Measurements from ENCODE around the gene CHST9.
"Not testable (repeated sequence)": the region's sequence is repeated elsewhere in the genome, so short reads cannot be mapped to it uniquely, and the experiment has no call there.

The CHST9 gene

DNA sequence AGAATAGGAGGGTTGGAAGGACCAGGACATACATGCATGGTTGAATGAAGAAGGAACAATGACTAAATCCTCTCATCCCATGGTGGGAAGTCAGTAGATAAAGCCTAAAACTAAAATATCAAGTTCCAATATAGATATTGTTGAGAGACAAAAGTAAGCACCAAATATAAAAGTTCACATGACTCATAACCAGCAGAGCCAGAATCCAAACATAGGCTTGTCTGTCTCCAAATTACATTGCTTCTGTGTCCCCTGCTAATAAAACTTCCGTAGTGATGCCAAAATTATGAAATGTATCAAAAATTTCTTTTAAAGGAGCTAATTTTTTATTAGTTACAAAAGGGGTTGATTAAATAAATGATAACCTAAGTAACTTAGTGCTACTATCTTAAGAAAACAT, 19.7 kb downstream of the CHST9 start:
- no peak for DNase-seq

DNA sequence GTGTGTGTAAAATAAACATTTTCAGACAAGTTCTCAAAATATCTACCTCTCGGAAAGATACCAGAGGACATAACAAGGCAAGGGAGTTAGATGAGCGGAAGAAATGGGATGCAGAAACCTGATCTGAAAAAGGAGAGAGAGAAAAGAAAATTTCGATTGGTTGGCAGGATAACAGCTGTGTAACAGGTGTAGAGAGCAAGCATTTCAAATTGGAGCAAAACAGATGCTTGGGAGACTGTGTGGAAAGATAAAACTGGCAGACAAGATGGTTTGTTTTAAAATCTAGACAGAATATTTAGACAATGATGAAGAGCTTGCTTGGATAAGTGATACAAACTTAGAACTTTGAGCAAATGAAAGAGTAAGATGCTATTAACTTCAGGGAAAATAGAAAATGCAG, 20.2 kb downstream of the CHST9 start:
- no peak for DNase-seq

DNA sequence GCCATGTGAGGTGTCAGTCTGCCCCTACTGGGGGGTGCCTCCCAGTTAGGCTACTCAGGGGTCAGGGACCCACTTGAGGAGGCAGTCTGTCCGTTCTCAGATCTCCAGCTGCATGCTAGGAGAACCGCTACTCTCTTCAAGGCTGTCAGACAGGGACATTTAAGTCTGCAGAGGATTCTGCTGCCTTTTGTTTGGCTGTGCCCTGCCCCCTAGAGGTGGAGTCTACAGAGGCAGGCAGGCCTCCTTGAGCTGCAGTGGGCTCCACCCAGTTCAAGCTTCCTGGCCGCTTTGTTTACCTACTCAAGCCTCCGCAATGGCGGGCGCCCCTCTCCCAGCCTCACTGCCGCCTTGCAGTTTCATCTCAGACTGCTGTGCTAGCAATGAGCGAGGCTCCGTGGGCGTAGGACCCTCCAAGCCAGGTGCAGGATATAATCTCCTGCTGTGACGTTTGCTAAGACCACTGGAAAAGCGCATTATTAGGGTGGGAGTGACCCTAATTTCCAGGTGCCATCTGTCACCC, 21.9 kb downstream of the CHST9 start:
- not testable (repeated sequence) for DNase-seq

- not testable (repeated sequence) for DNase-seq
These were observed 35.9 kb downstream of the CHST9 start for GRCh38 chr18:27149240-27149639.

DNA sequence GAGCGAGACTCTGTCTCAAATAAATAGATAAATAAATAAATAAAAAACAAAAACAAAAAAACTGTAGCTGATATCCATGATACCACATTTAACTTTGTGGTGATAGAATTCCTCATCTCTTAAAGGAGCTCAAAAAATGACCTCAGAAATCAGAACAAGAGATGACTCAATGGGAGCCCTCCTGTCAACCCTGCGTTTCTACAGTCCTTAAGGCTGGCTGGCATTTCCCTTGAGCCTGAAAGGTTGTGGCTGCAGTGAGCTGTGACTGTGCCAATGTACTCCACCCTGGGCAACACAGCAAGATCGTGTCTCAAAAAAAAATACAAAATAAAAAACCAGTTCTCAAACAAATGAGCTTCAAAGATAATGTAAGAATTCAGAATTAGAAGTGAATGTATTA, 40.4 kb downstream of the CHST9 start:
- no peak for DNase-seq

GRCh38 chr18:27143580-27144287, 41.4 kb downstream of the CHST9 start:
- no peak for DNase-seq

DNA sequence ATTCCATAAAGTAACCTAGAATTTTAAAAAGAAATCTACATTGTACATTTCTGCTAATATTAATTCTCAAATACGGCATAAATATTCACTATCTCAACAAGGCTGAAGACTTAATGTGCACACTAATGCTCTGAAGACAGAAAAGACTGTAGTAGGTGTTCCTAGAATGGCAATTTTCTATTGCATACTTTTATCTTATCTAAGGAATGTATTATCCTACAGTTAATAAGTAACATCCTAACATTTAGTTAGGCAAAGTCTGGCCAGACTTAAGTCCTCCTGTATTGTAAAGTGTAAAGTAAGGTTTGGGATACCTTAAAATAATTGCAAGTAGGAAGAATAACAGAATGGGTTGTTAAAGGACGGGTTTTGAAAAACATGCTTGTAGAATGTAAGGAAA, 42.2 kb downstream of the CHST9 start:
- DNase-seq = no peak

DNA sequence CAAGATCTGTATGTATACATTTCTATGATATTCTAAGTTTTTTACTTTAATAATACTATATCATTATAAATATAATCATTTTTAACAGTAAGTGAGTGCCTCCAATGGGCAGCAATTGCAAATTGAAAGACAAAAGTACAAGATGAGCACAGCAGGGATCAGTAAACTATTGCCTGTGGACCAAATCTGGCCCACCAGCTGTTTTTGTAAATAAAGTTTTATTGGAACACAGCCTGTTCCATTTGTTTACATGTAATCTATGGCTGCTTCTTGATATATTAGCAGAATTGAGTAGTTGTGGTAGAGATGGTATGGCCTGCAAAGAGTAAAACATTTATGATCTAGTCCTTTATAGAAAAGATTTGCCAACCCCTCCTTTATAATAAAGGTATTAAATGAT, 43.2 kb downstream of the CHST9 start:
- no peak for DNase-seq

- DNase-seq = no peak
These were observed 47.0 kb downstream of the CHST9 start for GRCh38 chr18:27138079-27138478.

DNA sequence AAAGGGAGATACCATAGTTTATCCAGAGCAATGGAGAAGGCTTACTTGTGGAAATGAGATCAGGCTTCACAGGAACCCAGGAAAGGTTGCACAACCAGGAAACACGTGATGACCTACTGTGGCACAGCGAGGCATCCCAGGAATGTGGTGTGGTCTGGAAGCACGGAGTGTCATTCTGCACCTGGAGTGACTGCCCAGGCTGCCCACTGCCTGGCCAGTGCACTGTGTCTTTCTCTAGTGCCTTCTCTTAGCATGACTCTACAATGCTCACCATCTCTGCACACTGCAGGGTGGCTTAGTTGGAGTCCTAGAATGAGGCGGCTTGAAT, 48.9 kb downstream of the CHST9 start:
- DNase-seq = no peak

- DNase-seq = no peak
These were observed 49.5 kb downstream of the CHST9 start for GRCh38 chr18:27135504-27136207.

- DNase-seq = no peak
These were observed 55.0 kb downstream of the CHST9 start for GRCh38 chr18:27130065-27130630.

DNA sequence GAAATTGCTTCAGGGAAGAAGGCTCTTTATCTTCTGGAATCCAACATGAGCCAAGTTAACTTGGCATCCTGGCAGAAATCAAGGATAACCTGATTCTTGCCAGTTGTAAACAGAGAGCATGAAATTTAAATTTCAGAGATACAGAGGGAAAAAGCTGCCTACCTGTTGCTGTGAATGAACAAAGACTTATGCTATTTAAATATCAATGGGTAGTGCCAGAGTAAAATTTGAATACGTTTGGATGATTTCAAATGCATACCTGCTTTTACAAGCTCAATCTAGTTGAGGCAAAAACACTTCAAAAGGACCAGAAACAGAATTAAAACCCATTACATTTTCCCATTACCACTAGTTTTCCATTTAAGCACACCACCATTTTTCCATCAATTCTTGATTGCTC, 60.9 kb downstream of the CHST9 start:
- no peak for DNase-seq

DNA sequence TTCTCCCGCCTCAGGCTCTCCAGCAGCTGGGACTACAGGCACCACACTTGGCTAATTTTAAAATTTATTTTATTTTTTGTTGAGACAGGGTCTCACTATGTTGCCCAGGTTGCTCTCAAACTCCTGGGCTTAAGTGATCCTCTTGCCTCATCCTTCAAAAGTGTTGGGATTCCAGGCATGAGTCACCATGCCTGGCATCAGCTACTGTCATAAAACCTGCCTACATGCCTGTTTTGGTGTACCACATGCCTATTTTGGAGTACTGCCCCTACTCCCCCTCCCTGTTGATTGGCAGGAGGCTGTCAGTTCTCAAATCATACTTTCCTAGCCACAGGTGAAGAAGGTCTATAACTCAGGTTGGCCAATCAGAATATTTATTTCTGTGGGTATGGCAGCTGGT, 64.0 kb downstream of the CHST9 start:
- DNase-seq = no peak

DNA sequence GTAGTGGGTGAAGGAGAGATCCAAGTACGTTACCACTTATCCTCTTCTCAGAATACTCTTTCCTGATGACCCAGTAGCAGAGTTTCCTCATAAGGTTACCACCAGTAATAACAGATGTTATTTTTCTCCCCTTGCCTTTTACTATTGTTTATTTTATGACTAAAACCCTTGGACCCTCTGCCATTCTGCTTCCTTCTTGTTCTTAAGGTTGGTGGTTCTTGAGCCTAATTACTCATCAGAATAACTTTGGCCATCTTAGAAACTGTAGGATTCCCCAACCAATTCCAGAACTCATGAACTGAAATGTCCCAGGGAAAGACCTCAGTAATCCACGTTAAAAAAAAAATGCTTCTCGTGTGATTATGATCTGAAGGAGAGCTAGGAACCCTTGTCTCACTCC, 64.9 kb downstream of the CHST9 start:
- DNase-seq = no peak

DNA sequence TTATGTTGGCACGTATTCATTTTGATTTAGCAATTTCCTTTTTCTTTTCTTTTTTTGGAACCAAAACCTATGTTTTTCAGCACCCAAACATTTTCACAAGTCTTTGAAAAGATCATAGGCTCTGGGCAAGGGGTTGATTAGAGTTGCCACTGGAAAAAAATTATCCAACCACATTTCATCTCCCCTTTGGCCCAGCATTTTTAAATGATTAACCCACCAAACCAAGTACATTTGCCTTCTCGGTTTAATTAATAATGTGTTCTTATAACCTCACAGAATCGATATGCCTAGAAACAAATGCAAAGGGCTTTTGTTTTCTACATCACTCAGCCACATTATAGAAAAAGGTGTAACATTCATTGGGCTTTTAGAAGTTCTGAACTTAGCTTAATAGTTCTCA, 66.1 kb downstream of the CHST9 start:
- DNase-seq = no peak

DNA sequence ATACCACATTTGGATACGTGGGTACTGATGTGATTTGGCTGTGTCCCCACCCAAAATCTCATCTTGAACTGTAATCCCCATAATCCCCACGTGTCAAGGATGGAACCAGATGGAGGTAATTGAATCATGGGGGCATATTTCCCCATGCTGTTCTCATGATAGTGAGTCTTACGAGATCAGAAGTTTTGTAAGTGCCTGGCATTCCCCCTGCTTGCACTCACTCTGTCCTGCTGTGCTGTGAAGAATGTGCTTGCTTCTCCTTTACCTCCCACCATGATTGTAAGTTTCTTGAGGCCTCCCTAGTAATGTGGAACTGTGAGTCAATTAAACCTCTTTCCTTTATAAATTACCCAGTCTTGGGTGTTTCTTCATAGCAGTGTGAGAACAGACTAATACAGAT, 70.3 kb downstream of the CHST9 start:
- no peak for DNase-seq

DNA sequence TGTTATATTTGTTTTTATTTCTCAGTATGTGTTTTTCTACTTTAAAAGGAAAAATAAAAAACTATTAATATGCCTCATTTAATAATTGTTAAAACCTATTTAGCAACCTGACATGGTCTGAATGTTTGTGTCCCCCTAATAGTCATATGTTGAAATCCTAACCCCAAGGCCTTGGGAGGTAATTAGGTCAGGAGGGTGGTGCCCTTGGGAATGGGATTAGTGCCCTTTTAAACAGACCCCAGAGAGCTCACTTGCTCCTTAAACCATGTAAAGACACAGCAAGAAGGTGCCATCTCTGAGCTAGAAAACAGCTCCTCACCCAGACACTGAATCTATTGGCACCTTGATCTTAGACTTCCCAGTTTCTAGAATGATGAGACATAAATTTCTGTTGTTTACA, 71.8 kb downstream of the CHST9 start:
- DNase-seq = no peak

DNA sequence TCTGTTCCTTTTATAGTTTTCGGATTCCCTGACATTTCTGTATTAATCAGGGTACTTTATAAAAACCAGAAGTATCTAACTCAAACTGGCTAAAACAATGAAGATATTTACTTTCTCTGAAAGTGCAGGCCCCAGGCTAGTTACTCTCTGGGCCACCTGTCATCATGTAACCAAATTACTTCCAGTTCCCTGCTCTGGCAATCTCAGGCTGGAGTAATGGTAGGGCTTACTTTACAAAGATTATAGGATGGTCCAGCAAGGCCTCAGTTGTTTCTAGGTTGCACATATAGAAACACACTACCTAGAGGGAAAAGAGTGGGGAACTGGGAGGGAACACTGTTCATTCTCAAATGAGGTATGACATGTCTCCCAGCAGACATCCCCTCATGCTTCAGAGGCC, 74.8 kb downstream of the CHST9 start:
- peak; percentile 26 for DNase-seq

DNA sequence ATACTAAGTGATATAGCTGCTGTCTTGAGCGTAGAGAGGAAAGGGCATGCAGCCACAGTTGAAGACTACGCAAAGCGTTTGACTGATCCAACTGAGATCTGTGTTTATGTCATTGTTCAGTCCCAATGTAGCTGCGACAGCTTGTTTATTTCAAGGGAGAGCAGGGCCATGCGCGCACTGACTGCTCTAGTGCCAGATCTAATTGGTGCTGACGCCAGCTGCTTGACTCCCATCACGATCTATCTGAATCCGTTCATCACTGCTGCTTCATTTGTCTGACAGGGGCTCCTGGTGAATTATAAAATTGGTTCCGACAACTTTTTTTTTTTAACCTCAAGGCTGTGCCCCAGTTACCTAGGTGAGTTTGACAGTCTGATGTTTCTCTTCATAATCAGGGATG, 75.7 kb downstream of the CHST9 start:
- peak; percentile 92 for DNase-seq

DNA sequence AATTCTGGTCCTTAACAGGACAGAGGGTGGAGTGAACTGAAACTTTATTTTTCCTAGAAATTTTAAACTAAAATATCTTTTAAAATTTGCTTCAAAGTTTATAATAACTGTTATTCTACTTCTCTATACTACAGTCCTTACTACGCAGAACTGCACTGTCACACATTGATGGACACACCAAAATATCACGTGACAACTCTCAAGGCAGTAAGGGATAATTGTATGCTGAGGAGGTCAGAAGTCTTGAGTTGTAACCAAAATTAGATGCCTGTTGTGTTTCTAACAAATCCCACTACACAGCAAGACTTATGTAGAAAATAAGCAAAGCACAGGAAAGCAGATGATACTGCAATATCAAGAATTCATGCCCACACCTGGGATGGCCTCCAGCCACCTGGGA, 76.3 kb downstream of the CHST9 start:
- no peak for DNase-seq

- DNase-seq = no peak
These were observed 80.4 kb downstream of the CHST9 start for GRCh38 chr18:27104743-27105142.

DNA sequence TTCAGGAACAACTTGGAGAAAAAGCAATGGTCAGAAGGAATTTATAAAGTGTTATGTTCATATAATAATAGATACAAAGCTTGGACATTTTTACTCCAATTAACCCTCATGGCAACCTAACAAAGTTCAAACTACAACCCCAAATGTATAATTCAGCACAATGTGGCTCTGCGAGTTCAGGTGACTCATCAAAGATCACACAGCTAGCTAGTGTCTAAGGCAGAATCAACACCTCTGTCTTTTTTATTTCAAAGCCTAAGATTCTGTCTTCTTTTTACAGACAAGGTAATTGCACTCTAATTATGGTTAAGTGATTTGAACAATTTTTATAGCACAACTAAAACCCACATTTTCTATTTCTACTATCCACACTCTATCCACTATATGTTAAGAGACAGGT, 90.5 kb downstream of the CHST9 start:
- no peak for DNase-seq

DNA sequence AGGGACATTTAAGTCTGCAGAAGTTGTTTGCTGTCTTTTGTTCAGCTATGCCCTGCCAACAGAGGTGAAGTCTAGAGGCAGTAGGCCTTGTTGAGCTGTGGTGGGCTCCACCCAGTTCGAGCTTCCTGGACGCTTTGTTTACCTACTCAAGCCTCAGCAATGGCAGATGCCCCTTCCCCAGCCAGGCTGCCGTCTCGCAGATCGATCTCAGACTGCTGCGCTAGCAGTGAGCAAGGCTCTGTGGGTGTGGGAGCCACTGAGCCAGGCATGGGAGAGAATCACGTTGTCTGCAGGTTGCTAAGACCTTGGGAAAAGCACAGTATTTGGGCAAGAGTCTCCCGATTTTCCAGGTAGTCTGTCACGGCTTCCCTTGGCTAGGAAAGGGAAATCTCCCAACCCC, 91.8 kb downstream of the CHST9 start:
- DNase-seq = not testable (repeated sequence)

DNA sequence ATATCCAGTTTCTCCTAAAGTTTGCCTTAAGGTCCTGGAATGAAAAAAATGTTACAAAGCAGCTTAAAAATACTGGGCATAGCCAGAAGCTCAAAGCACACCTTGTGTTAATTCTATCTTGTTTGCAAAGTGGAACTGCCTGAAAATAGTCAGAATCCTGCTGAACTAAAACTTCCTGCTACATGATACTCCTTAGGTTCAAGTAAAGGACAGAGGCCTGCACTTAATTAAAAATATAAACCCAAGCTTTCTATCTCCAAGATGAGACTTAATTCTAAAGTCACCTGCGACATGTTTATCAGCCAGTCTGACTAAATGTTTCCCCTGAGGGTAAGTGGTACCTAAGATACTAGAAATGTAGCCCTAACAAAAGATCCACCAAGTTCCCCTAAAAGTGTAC, 103.4 kb downstream of the CHST9 start:
- DNase-seq = no peak
